Neural cell (in vitro differentiated cells): ENCODE results near the gene FARSA.

Source experiments
- CTCF ChIP-seq: fragments of 450-650 bp; IDR thresholded peaks from 2 replicates; pipeline ENCODE4 v1.5.1; 2014; ENCODE audit warnings: antibody characterized with exemption, mild to moderate bottlenecking, moderate library complexity; ENCODE audit not compliant: poor library complexity, severe bottlenecking
- EP300 ChIP-seq: fragments of 450-650 bp; conservative IDR thresholded peaks from 2 replicates; pipeline ENCODE4 v1.6.1; 2014; ENCODE audit warnings: antibody characterized with exemption, mild to moderate bottlenecking, moderate library complexity; ENCODE audit not compliant: poor library complexity, severe bottlenecking
- EZH2 ChIP-seq: fragments of 200-600, 300-800 bp; shearing (Covaris generic), sonication (generic); IDR thresholded peaks from 2 replicates; pipeline ENCODE4 v1.6.1; 2014; ENCODE audit warnings: antibody characterized with exemption, low read length, borderline replicate concordance, mild to moderate bottlenecking; ENCODE audit not compliant: insufficient read depth, poor library complexity, severe bottlenecking
- MXI1 ChIP-seq: fragments of 450-650 bp; conservative IDR thresholded peaks from 2 replicates; pipeline ENCODE4 v1.6.1; 2014; ENCODE audit warnings: antibody characterized with exemption, mild to moderate bottlenecking; ENCODE audit not compliant: poor library complexity, severe bottlenecking
- REST ChIP-seq: IDR thresholded peaks from 2 replicates; pipeline ENCODE4 v1.6.1; 2012; ENCODE audit warnings: borderline replicate concordance

DNA sequence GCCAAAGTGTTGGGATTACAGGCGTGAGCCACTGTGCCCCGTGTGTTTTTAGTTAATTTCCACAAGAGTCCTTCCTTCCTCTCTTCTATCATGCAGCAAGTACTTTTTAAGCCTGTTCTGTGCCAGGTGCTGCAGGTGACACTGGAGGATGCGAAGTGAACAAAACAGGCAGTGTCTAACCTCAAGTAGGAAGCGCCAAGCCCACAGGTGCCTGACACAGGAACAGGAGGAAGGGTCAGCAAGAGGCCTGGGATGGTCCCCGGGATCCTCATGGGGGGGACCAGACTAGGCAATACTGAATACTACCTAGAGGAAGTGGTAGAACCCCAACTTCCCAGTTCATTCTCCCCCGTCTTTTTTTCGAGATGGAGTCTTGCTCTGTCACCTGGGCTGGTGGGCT lies 3.1 kb upstream of the FARSA start:
- TF ChIP-seq CTCF (no peak), EZH2 (no peak), MXI1 (no peak), EP300 (no peak), REST (no peak)
